Chondrocyte (in vitro differentiated cells): ENCODE data around the gene ANKRD11. TPM values are rescaled to one million over a fixed set of nuclear protein-coding genes. Genes with fewer than 3 reads are reported as not detected.

Experiments used
- DNase-seq: peaks from one replicate; pipeline ENCODE4 v3.0.0; 2021; ENCODE audit warnings: mixed read lengths, low spot score
- H3K27ac Mint-ChIP-seq: one replicate; pipeline ENCODE4 v1.8.0; 2021; ENCODE audit warnings: mild to moderate bottlenecking, moderate library complexity, mixed read lengths; ENCODE audit not compliant: unreplicated experiment
- H3K27me3 Mint-ChIP-seq: 2 replicates; pipeline ENCODE4 v1.8.0; 2021; ENCODE audit warnings: low read depth, mixed read lengths
- H3K36me3 Mint-ChIP-seq: 2 replicates; pipeline ENCODE4 v1.8.0; 2021; ENCODE audit warnings: low read depth, mixed read lengths
- H3K4me1 Mint-ChIP-seq: 2 replicates; pipeline ENCODE4 v1.8.0; 2021; ENCODE audit warnings: low read depth, mild to moderate bottlenecking, mixed read lengths
- H3K4me3 Mint-ChIP-seq: one replicate; pipeline ENCODE4 v1.8.0; 2021; ENCODE audit warnings: mild to moderate bottlenecking, moderate library complexity, mixed read lengths; ENCODE audit not compliant: unreplicated experiment
- H3K9me3 Mint-ChIP-seq: 2 replicates; pipeline ENCODE4 v1.8.0; 2021; ENCODE audit warnings: low read depth, mixed read lengths
- CTCF ChIP-seq: fragments of 200-600 bp; sonication (generic); IDR thresholded peaks from 2 replicates; pipeline ENCODE4 v1.5.0; 2021; ENCODE audit warnings: antibody characterized with exemption, mild to moderate bottlenecking, moderate library complexity
- total RNA-seq: library from RNA; stranded (reverse); gene quantifications from 3 replicates; pipeline ENCODE4 v1.2.1, GENCODE V29; 2021

ANKRD11 gene
- total RNA-seq, 1 donor from 2014 or later, result 180 TPM

- Mint-ChIP-seq H3K4me3 (no peak overlapping the region), H3K36me3 (no peaks in the 10 kb centered on the region), H3K27me3 (no peaks in the 10 kb centered on the region), H3K9me3 (no peaks in the 10 kb centered on the region), H3K27ac (peak overlapping the region; percentile 50), H3K4me1 (peaks cover 69% of the 10 kb centered on the region)
- TF ChIP-seq CTCF, result peak; percentile 17
- DNase-seq, result no peak
Measured at GRCh38 chr16:89341697-89342694, 148.4 kb downstream of the ANKRD11 start.

GRCh38 chr16:89341279-89341678 lies 149.1 kb downstream of the ANKRD11 start:
- Mint-ChIP-seq H3K9me3 (no peaks in the 10 kb centered on the region), H3K36me3 (no peaks in the 10 kb centered on the region), H3K27me3 (no peaks in the 10 kb centered on the region), H3K27ac (peak overlapping the region; percentile 8), H3K4me1 (peaks cover 62% of the 10 kb centered on the region), H3K4me3 (no peak overlapping the region)
- DNase-seq, result no peak
- no peak for TF ChIP-seq CTCF

- Mint-ChIP-seq H3K27ac (peak overlapping the region; percentile 51), H3K36me3 (no peaks in the 10 kb centered on the region), H3K4me1 (peaks cover 63% of the 10 kb centered on the region), H3K4me3 (no peak overlapping the region), H3K9me3 (no peaks in the 10 kb centered on the region), H3K27me3 (no peaks in the 10 kb centered on the region)
- DNase-seq, result no peak
- no peak for TF ChIP-seq CTCF
Measured at GRCh38 chr16:89338863-89339262, 151.5 kb downstream of the ANKRD11 start.

GRCh38 chr16:89337965-89338364 lies 152.4 kb downstream of the ANKRD11 start:
- peak; percentile 80 for DNase-seq
- no peak overlapping the region for H3K4me3 Mint-ChIP-seq
- H3K9me3 Mint-ChIP-seq, result no peaks in the 10 kb centered on the region
- H3K4me1 Mint-ChIP-seq, result peaks cover 62% of the 10 kb centered on the region
- no peak for TF ChIP-seq CTCF
- no peak overlapping the region for H3K27ac Mint-ChIP-seq
- no peaks in the 10 kb centered on the region for H3K36me3 Mint-ChIP-seq
- H3K27me3 Mint-ChIP-seq, result no peaks in the 10 kb centered on the region

- TF ChIP-seq CTCF, result no peak
- peak overlapping the region; percentile 42 for H3K27ac Mint-ChIP-seq
- no peaks in the 10 kb centered on the region for H3K9me3 Mint-ChIP-seq
- no peak overlapping the region for H3K4me3 Mint-ChIP-seq
- DNase-seq, result peak; percentile 40
- H3K27me3 Mint-ChIP-seq, result no peaks in the 10 kb centered on the region
- H3K4me1 Mint-ChIP-seq, result peaks cover 65% of the 10 kb centered on the region
- H3K36me3 Mint-ChIP-seq, result no peaks in the 10 kb centered on the region
Measured at GRCh38 chr16:89335803-89336485, 154.4 kb downstream of the ANKRD11 start.
